ENCODE data around the gene ZNF480. TPM values are rescaled to one million over a fixed set of nuclear protein-coding genes. Genes with fewer than 3 reads are reported as not detected.

Gene ZNF480
- total and polyA plus RNA-seq, 2 of the 8 experiments (the other 6 are each of a cell fraction or from before 2014, with no cell fraction given) = 3.4 to 32.9 TPM

GRCh38 chr19:52370341-52370710 lies 73.4 kb downstream of the ZNF480 start (continued):
- TF ChIP-seq SIRT6 (IDR thresholded peaks at IDR 0.05; ENCODE audit: low read length) = no peak
- TF ChIP-seq MAFK (IDR thresholded peaks at IDR 0.05; ENCODE audit: low read depth, low read length) = no peak
- TF ChIP-seq SP4 (IDR thresholded peaks at IDR 0.05; ENCODE audit: low read length) = no peak
- no peak for TF ChIP-seq TAF1 (IDR thresholded peaks at IDR 0.05; ENCODE audit: low read depth, low read length)

MicroRNAs within 50 kb of the gene (microRNA counts, 767-probe panel; counts per million panel counts)
- microRNA hsa-miR-643 = 879 counts per million, percentile 95 among the panel's probes with 10 or more counts

Small RNA genes within 50 kb of the gene (microRNA-seq; reads per million reads assigned to microRNA genes)
- gene MIR643 (ENCODE audit: borderline microRNAs expressed in 2 of 2, borderline number of aligned reads in 2 of 2, borderline replicate concordance in 1 of 2) = 1.8 to 2.3 reads per million in 2 experiments

Small RNA genes within 50 kb of the gene (small RNA-seq; reads per million reads assigned to genes)
- gene MIR643 (ENCODE audit: insufficient read depth) (10.1 reads per million, percentile 82 among the genes with 10 or more reads in this experiment), gene RF00019 (ENCODE audit: insufficient read depth) (not detected)

Other genes starting within 250 kb of the ZNF480 start
- 7.1 and 8.3 TPM in 2 replicates for gene ZNF432, start 248.3 kb upstream of the ZNF480 start, total RNA-seq (2021; fragmentation: NEBNext Ultra II Directional; extraction: Animal tissue kit (Norgen Biotek cat#: 25700))
- 1.8 and 2.0 TPM in 2 replicates for gene ZNF432, start 248.3 kb upstream of the ZNF480 start, polyA plus RNA-seq (2011; rRNA removed)
- gene ZNF841, start 201.4 kb upstream of the ZNF480 start, total RNA-seq (2021; fragmentation: NEBNext Ultra II Directional; extraction: Animal tissue kit (Norgen Biotek cat#: 25700)) = 17.4 and 17.9 TPM in 2 replicates
- gene ZNF841, start 201.4 kb upstream of the ZNF480 start, polyA plus RNA-seq (2011; rRNA removed) = 4.1 and 5.1 TPM in 2 replicates
- 40.2 and 40.5 TPM in 2 replicates for gene ZNF616, start 157.2 kb upstream of the ZNF480 start, total RNA-seq (2021; fragmentation: NEBNext Ultra II Directional; extraction: Animal tissue kit (Norgen Biotek cat#: 25700))
- gene ZNF616, start 157.2 kb upstream of the ZNF480 start, polyA plus RNA-seq (2011; rRNA removed) = 3.5 and 5.7 TPM in 2 replicates
- 27.2 and 31.9 TPM in 2 replicates for gene ZNF836, start 125.5 kb upstream of the ZNF480 start, total RNA-seq (2021; fragmentation: NEBNext Ultra II Directional; extraction: Animal tissue kit (Norgen Biotek cat#: 25700))
- gene ZNF836, start 125.5 kb upstream of the ZNF480 start, polyA plus RNA-seq (2011; rRNA removed) = 5.6 and 6.8 TPM in 2 replicates
- gene PPP2R1A, start 107.1 kb upstream of the ZNF480 start, total RNA-seq (2021; fragmentation: NEBNext Ultra II Directional; extraction: Animal tissue kit (Norgen Biotek cat#: 25700)) = 378 and 382 TPM in 2 replicates
- gene PPP2R1A, start 107.1 kb upstream of the ZNF480 start, polyA plus RNA-seq (2011; rRNA removed) = 380 and 428 TPM in 2 replicates
- gene ZNF766, start 27.6 kb upstream of the ZNF480 start, total RNA-seq (2021; fragmentation: NEBNext Ultra II Directional; extraction: Animal tissue kit (Norgen Biotek cat#: 25700)) = 31.9 and 34.6 TPM in 2 replicates
- 4.5 and 8.3 TPM in 2 replicates for gene ZNF766, start 27.6 kb upstream of the ZNF480 start, polyA plus RNA-seq (2011; rRNA removed)
- 4.9 and 5.4 TPM in 2 replicates for gene ZNF610, start 39.1 kb downstream of the ZNF480 start, total RNA-seq (2021; fragmentation: NEBNext Ultra II Directional; extraction: Animal tissue kit (Norgen Biotek cat#: 25700))
- gene ZNF610, start 39.1 kb downstream of the ZNF480 start, polyA plus RNA-seq (2011; rRNA removed) = 2.4 and 3.4 TPM in 2 replicates
- 8.4 and 11.4 TPM in 2 replicates for gene ZNF880, start 72.8 kb downstream of the ZNF480 start, total RNA-seq (2021; fragmentation: NEBNext Ultra II Directional; extraction: Animal tissue kit (Norgen Biotek cat#: 25700))
- gene ZNF880, start 72.8 kb downstream of the ZNF480 start, polyA plus RNA-seq (2011; rRNA removed) = 22.7 and 25.9 TPM in 2 replicates
- 0.10 and 0.58 TPM in 2 replicates for gene ZNF528, start 100.7 kb downstream of the ZNF480 start, total RNA-seq (2021; fragmentation: NEBNext Ultra II Directional; extraction: Animal tissue kit (Norgen Biotek cat#: 25700))
- gene ZNF528, start 100.7 kb downstream of the ZNF480 start, polyA plus RNA-seq (2011; rRNA removed) = 4.0 and 4.2 TPM in 2 replicates
- gene ZNF534, start 132.0 kb downstream of the ZNF480 start, total RNA-seq (2021; fragmentation: NEBNext Ultra II Directional; extraction: Animal tissue kit (Norgen Biotek cat#: 25700)) = not detected in 2 replicates
- gene ZNF534, start 132.0 kb downstream of the ZNF480 start, polyA plus RNA-seq (2011; rRNA removed) = not detected in 2 replicates
- gene ZNF578, start 156.4 kb downstream of the ZNF480 start, total RNA-seq (2021; fragmentation: NEBNext Ultra II Directional; extraction: Animal tissue kit (Norgen Biotek cat#: 25700)) = 4.2 TPM in 2 replicates
- 0.91 and 1.6 TPM in 2 replicates for gene ZNF578, start 156.4 kb downstream of the ZNF480 start, polyA plus RNA-seq (2011; rRNA removed)
- 23.1 and 25.9 TPM in 2 replicates for gene ZNF808, start 230.5 kb downstream of the ZNF480 start, total RNA-seq (2021; fragmentation: NEBNext Ultra II Directional; extraction: Animal tissue kit (Norgen Biotek cat#: 25700))
- 2.6 and 3.9 TPM in 2 replicates for gene ZNF808, start 230.5 kb downstream of the ZNF480 start, polyA plus RNA-seq (2011; rRNA removed)

Data from H1 (cell line).